ENCODE measurements around the gene LUC7L. TPM values are rescaled to one million over a fixed set of nuclear protein-coding genes. Genes with fewer than 3 reads are reported as not detected.

LUC7L gene
- total RNA-seq, 2 experiments from 2014 or later: 94.8 to 98.4 TPM

DNA sequence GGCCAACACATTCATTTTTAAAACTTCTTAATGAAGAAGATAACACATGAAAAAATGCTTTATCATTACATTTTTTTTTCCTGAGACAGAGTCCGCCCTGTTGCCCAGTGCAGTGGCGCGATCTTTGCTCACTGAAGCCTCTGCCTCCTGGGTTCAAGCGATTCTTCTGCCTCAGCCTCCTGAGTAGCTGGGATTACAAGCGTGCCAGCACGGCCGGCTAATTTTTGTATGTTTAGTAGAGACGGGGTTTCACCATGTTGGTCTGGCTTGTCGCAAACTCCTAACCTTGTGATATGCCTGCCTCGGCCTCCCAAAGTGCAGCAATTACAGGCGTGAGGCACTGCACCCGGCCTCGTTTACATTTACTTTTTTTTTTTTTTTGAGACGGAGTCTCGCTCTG is 35.8 kb downstream of the LUC7L start:
- POLR2A ChIA-PET: no interaction called here
- TF ChIP-seq, protein P1, sequence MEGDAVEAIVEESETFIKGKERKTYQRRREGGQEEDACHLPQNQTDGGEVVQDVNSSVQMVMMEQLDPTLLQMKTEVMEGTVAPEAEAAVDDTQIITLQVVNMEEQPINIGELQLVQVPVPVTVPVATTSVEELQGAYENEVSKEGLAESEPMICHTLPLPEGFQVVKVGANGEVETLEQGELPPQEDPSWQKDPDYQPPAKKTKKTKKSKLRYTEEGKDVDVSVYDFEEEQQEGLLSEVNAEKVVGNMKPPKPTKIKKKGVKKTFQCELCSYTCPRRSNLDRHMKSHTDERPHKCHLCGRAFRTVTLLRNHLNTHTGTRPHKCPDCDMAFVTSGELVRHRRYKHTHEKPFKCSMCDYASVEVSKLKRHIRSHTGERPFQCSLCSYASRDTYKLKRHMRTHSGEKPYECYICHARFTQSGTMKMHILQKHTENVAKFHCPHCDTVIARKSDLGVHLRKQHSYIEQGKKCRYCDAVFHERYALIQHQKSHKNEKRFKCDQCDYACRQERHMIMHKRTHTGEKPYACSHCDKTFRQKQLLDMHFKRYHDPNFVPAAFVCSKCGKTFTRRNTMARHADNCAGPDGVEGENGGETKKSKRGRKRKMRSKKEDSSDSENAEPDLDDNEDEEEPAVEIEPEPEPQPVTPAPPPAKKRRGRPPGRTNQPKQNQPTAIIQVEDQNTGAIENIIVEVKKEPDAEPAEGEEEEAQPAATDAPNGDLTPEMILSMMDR (IDR thresholded peaks at IDR 0.05): no peak
- Histone ChIP-seq H3K27me3 (ENCODE audit: control insufficient read depth in 1 of 2, insufficient read depth in 2 of 2, low read length in 2 of 2) (no peaks in the 10 kb centered on the region), H3K4me3 (ENCODE audit: low read length) (no peak overlapping the region), H3K4me1 (ENCODE audit: insufficient read depth, low read length) (peaks cover 4% of the 10 kb centered on the region), H3K27ac (ENCODE audit: low read depth in 1 of 2, low read length in 2 of 2) (no peak overlapping the region), H3K9me3 (ENCODE audit: control insufficient read depth in 1 of 2, insufficient read depth in 1 of 2, low read length in 2 of 2) (no peaks in the 10 kb centered on the region), H3K36me3 (ENCODE audit: insufficient read depth, low read length) (peaks cover 91% of the 10 kb centered on the region)
- CTCF ChIA-PET: interaction anchor here (1.2 kb wide), 1 partner anchor 19 kb away, joined by 3 read pairs; no protein-coding TSS in a partner anchor
- Mint-ChIP-seq H3K9me3 (no peaks in the 10 kb centered on the region), H3K4me1 (ENCODE audit: low read depth) (peaks cover 5% of the 10 kb centered on the region), H3K36me3 (ENCODE audit: low read depth) (peaks cover 91% of the 10 kb centered on the region), H3K4me3 (no peak overlapping the region), H3K27ac (no peak overlapping the region), H3K27me3 (no peaks in the 10 kb centered on the region)
- intact Hi-C loops (cut with DNase I, micrococcal nuclease): no loop called here
- no peak for ATAC-seq (ENCODE audit: poor library complexity)
- no peak for DNase-seq

DNA sequence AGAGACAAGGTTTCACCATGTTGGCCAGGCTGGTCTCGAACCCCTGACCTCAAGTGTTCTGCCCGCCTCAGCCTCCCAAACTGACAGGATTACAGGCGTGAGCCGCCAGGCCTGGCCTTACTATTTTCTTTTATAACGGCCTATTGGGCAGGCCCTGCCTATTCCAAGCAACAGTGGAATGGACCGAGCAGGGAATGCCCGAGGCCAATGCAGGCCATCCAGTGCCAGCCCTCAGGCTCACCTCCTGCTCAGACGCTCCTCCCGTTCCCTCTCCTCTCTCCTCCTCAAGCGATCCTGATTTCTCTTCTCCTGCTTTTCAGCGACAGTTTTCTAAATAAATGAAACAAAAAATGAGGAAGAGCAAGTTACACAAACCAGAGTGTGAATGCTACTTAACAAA is 36.6 kb downstream of the LUC7L start:
- no peak overlapping the region for H3K27ac ChIP-seq (ENCODE audit: low read depth in 1 of 2, low read length in 2 of 2)
- no peaks in the 10 kb centered on the region for H3K27me3 ChIP-seq (ENCODE audit: control insufficient read depth in 1 of 2, insufficient read depth in 2 of 2, low read length in 2 of 2)
- POLR2A ChIA-PET: no interaction called here
- TF ChIP-seq, protein P1 (IDR thresholded peaks at IDR 0.05): no peak
- no peak overlapping the region for H3K27ac Mint-ChIP-seq
- CTCF ChIA-PET: no interaction called here
- ATAC-seq (ENCODE audit: poor library complexity) (no peak), DNase-seq (no peak)
- H3K4me1 ChIP-seq (ENCODE audit: insufficient read depth, low read length): peaks cover 5% of the 10 kb centered on the region
- no peak overlapping the region for H3K4me3 ChIP-seq (ENCODE audit: low read length)
- peaks cover 87% of the 10 kb centered on the region for H3K36me3 ChIP-seq (ENCODE audit: insufficient read depth, low read length)
- intact Hi-C loops (cut with DNase I, micrococcal nuclease): no loop called here
- no peaks in the 10 kb centered on the region for H3K9me3 Mint-ChIP-seq
- H3K27me3 Mint-ChIP-seq: no peaks in the 10 kb centered on the region
- peaks cover 87% of the 10 kb centered on the region for H3K36me3 Mint-ChIP-seq (ENCODE audit: low read depth)
- peaks cover 6% of the 10 kb centered on the region for H3K4me1 Mint-ChIP-seq (ENCODE audit: low read depth)
- H3K9me3 ChIP-seq (ENCODE audit: control insufficient read depth in 1 of 2, insufficient read depth in 1 of 2, low read length in 2 of 2): no peaks in the 10 kb centered on the region
- H3K4me3 Mint-ChIP-seq: no peak overlapping the region

DNA sequence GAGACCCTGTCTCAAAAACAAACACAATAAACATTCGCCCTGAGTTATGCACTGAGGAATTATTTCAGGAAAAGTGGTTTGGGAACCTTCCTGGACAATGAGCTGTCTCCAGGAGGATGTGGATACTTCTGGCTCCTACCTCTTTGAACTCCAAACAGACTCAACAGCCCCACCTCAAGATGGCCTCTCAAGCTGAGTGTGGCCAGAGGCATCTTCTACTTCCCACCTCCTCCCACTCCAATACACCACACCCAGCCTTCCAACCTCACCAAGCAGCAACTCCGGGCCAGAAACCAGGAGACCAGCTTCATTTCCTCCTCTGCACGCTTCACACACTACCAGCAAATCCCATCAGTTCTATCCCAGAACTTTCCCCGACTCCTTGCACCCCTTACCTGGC is 37.4 kb downstream of the LUC7L start:
- Histone ChIP-seq H3K27me3 (ENCODE audit: control insufficient read depth in 1 of 2, insufficient read depth in 2 of 2, low read length in 2 of 2) (no peaks in the 10 kb centered on the region), H3K9me3 (ENCODE audit: control insufficient read depth in 1 of 2, insufficient read depth in 1 of 2, low read length in 2 of 2) (no peaks in the 10 kb centered on the region), H3K27ac (ENCODE audit: low read depth in 1 of 2, low read length in 2 of 2) (no peak overlapping the region), H3K4me1 (ENCODE audit: insufficient read depth, low read length) (peaks cover 5% of the 10 kb centered on the region), H3K36me3 (ENCODE audit: insufficient read depth, low read length) (peaks cover 84% of the 10 kb centered on the region), H3K4me3 (ENCODE audit: low read length) (no peak overlapping the region)
- CTCF ChIA-PET: interaction anchor here (1.2 kb wide), 1 partner anchor 10 kb away, joined by 4 read pairs; no protein-coding TSS in a partner anchor
- peaks cover 6% of the 10 kb centered on the region for H3K4me1 Mint-ChIP-seq (ENCODE audit: low read depth)
- H3K27ac Mint-ChIP-seq: peak overlapping the region; percentile 42
- intact Hi-C loops (cut with DNase I, micrococcal nuclease): no loop called here
- peaks cover 81% of the 10 kb centered on the region for H3K36me3 Mint-ChIP-seq (ENCODE audit: low read depth)
- no peak overlapping the region for H3K4me3 Mint-ChIP-seq
- ATAC-seq (ENCODE audit: poor library complexity): no peak
- TF ChIP-seq, protein P1 (IDR thresholded peaks at IDR 0.05): no peak
- POLR2A ChIA-PET: no interaction called here
- no peak for DNase-seq
- H3K27me3 Mint-ChIP-seq: no peaks in the 10 kb centered on the region
- H3K9me3 Mint-ChIP-seq: no peaks in the 10 kb centered on the region

All from CD4-positive, alpha-beta T cell (primary cell).